ENCODE measurements around the gene SRBD1.

The SRBD1 gene

GRCh38 chr2:45542013-45542412 lies 69.1 kb downstream of the SRBD1 start:
- no peak for TF ChIP-seq POU2F2 (IDR thresholded peaks at IDR 0.05; ENCODE audit: low read depth, low read length)
- TF ChIP-seq TAF1 (IDR thresholded peaks at IDR 0.05; ENCODE audit: low read depth, low read length), result no peak
- TF ChIP-seq POLR2A (IDR thresholded peaks at IDR 0.05; ENCODE audit: low read depth, low read length), result no peak
- TF ChIP-seq POLR2AphosphoS5 (IDR thresholded peaks at IDR 0.05; ENCODE audit: low read depth, low read length), result no peak
- TF ChIP-seq PAX5 (IDR thresholded peaks at IDR 0.05; ENCODE audit: insufficient read depth, low read length, severe bottlenecking), result no peak
- FAIRE-seq (no peak), DNase-seq (ENCODE audit: insufficient read length, low spot score) (no peak)

GRCh38 chr2:45541450-45541849 lies 69.6 kb downstream of the SRBD1 start:
- no peak for FAIRE-seq
- DNase-seq (ENCODE audit: insufficient read length, low spot score), result no peak
- TF ChIP-seq PAX5 (IDR thresholded peaks at IDR 0.05; ENCODE audit: insufficient read depth, low read length, severe bottlenecking), result no peak
- TF ChIP-seq POLR2A (IDR thresholded peaks at IDR 0.05; ENCODE audit: low read depth, low read length), result no peak
- no peak for TF ChIP-seq TAF1 (IDR thresholded peaks at IDR 0.05; ENCODE audit: low read depth, low read length)
- no peak for TF ChIP-seq POU2F2 (IDR thresholded peaks at IDR 0.05; ENCODE audit: low read depth, low read length)
- no peak for TF ChIP-seq SPI1 (IDR thresholded peaks at IDR 0.05; ENCODE audit: low read depth, low read length)
- TF ChIP-seq POLR2AphosphoS5 (IDR thresholded peaks at IDR 0.05; ENCODE audit: low read depth, low read length), result no peak

GRCh38 chr2:45540942-45541341 lies 70.1 kb downstream of the SRBD1 start:
- TF ChIP-seq POU2F2 (IDR thresholded peaks at IDR 0.05; ENCODE audit: low read depth, low read length), result no peak
- TF ChIP-seq SPI1 (IDR thresholded peaks at IDR 0.05; ENCODE audit: low read depth, low read length), result no peak
- TF ChIP-seq POLR2AphosphoS5 (IDR thresholded peaks at IDR 0.05; ENCODE audit: low read depth, low read length), result no peak
- TF ChIP-seq POLR2A (IDR thresholded peaks at IDR 0.05; ENCODE audit: low read depth, low read length), result no peak
- TF ChIP-seq PAX5 (IDR thresholded peaks at IDR 0.05; ENCODE audit: insufficient read depth, low read length, severe bottlenecking), result no peak
- no peak for TF ChIP-seq TAF1 (IDR thresholded peaks at IDR 0.05; ENCODE audit: low read depth, low read length)
- FAIRE-seq (peak; percentile 58), DNase-seq (ENCODE audit: insufficient read length, low spot score) (no peak)

- FAIRE-seq (no peak), DNase-seq (ENCODE audit: insufficient read length, low spot score) (no peak)
- TF ChIP-seq POLR2A (IDR thresholded peaks at IDR 0.05; ENCODE audit: low read depth, low read length) (no peak), POLR2AphosphoS5 (IDR thresholded peaks at IDR 0.05; ENCODE audit: low read depth, low read length) (no peak), PAX5 (IDR thresholded peaks at IDR 0.05; ENCODE audit: insufficient read depth, low read length, severe bottlenecking) (no peak)
Observed at GRCh38 chr2:45533771-45534170, 77.3 kb downstream of the SRBD1 start.

- no peak for DNase-seq (ENCODE audit: insufficient read length, low spot score)
- no peak for FAIRE-seq
- TF ChIP-seq POLR2A (IDR thresholded peaks at IDR 0.05; ENCODE audit: low read depth, low read length) (no peak), PAX5 (IDR thresholded peaks at IDR 0.05; ENCODE audit: insufficient read depth, low read length, severe bottlenecking) (no peak), SPI1 (IDR thresholded peaks at IDR 0.05; ENCODE audit: low read depth, low read length) (no peak), POU2F2 (IDR thresholded peaks at IDR 0.05; ENCODE audit: low read depth, low read length) (no peak), TAF1 (IDR thresholded peaks at IDR 0.05; ENCODE audit: low read depth, low read length) (no peak), POLR2AphosphoS5 (IDR thresholded peaks at IDR 0.05; ENCODE audit: low read depth, low read length) (no peak)
Observed at GRCh38 chr2:45532181-45532580, 78.9 kb downstream of the SRBD1 start.

GRCh38 chr2:45524016-45524415 lies 87.1 kb downstream of the SRBD1 start:
- TF ChIP-seq POLR2AphosphoS5 (IDR thresholded peaks at IDR 0.05; ENCODE audit: low read depth, low read length), result no peak
- TF ChIP-seq POLR2A (IDR thresholded peaks at IDR 0.05; ENCODE audit: low read depth, low read length), result no peak
- no peak for TF ChIP-seq PAX5 (IDR thresholded peaks at IDR 0.05; ENCODE audit: insufficient read depth, low read length, severe bottlenecking)
- no peak for TF ChIP-seq SPI1 (IDR thresholded peaks at IDR 0.05; ENCODE audit: low read depth, low read length)
- no peak for TF ChIP-seq TAF1 (IDR thresholded peaks at IDR 0.05; ENCODE audit: low read depth, low read length)
- no peak for TF ChIP-seq POU2F2 (IDR thresholded peaks at IDR 0.05; ENCODE audit: low read depth, low read length)
- FAIRE-seq, result no peak

GRCh38 chr2:45518546-45518945 lies 92.5 kb downstream of the SRBD1 start:
- TF ChIP-seq TAF1 (IDR thresholded peaks at IDR 0.05; ENCODE audit: low read depth, low read length) (no peak), POLR2AphosphoS5 (IDR thresholded peaks at IDR 0.05; ENCODE audit: low read depth, low read length) (no peak), POU2F2 (IDR thresholded peaks at IDR 0.05; ENCODE audit: low read depth, low read length) (no peak), PAX5 (IDR thresholded peaks at IDR 0.05; ENCODE audit: insufficient read depth, low read length, severe bottlenecking) (no peak), POLR2A (IDR thresholded peaks at IDR 0.05; ENCODE audit: low read depth, low read length) (no peak), SPI1 (IDR thresholded peaks at IDR 0.05; ENCODE audit: low read depth, low read length) (no peak)
- DNase-seq (ENCODE audit: insufficient read length, low spot score) (no peak), FAIRE-seq (no peak)

More at GRCh38 chr2:45524016-45524415, 87.1 kb downstream of the SRBD1 start:
- DNase-seq (ENCODE audit: insufficient read length, low spot score), result no peak

GRCh38 chr2:45510701-45511420 lies 100.2 kb downstream of the SRBD1 start:
- no peak for FAIRE-seq
- TF ChIP-seq PAX5 (IDR thresholded peaks at IDR 0.05; ENCODE audit: insufficient read depth, low read length, severe bottlenecking) (no peak), TAF1 (IDR thresholded peaks at IDR 0.05; ENCODE audit: low read depth, low read length) (no peak), POLR2AphosphoS5 (IDR thresholded peaks at IDR 0.05; ENCODE audit: low read depth, low read length) (no peak), POLR2A (IDR thresholded peaks at IDR 0.05; ENCODE audit: low read depth, low read length) (no peak), POU2F2 (IDR thresholded peaks at IDR 0.05; ENCODE audit: low read depth, low read length) (no peak), SPI1 (IDR thresholded peaks at IDR 0.05; ENCODE audit: low read depth, low read length) (no peak)
- no peak for DNase-seq (ENCODE audit: insufficient read length, low spot score)

- TF ChIP-seq POLR2AphosphoS5 (IDR thresholded peaks at IDR 0.05; ENCODE audit: low read depth, low read length), result no peak
- TF ChIP-seq TAF1 (IDR thresholded peaks at IDR 0.05; ENCODE audit: low read depth, low read length), result no peak
- TF ChIP-seq SPI1 (IDR thresholded peaks at IDR 0.05; ENCODE audit: low read depth, low read length), result no peak
- TF ChIP-seq POU2F2 (IDR thresholded peaks at IDR 0.05; ENCODE audit: low read depth, low read length), result no peak
- FAIRE-seq (no peak), DNase-seq (ENCODE audit: insufficient read length, low spot score) (no peak)
Observed at GRCh38 chr2:45506756-45507155, 104.3 kb downstream of the SRBD1 start.

GRCh38 chr2:45505138-45505537 lies 105.9 kb downstream of the SRBD1 start:
- FAIRE-seq (peak; percentile 20), DNase-seq (ENCODE audit: insufficient read length, low spot score) (no peak)
- TF ChIP-seq POU2F2 (IDR thresholded peaks at IDR 0.05; ENCODE audit: low read depth, low read length), result no peak
- no peak for TF ChIP-seq SPI1 (IDR thresholded peaks at IDR 0.05; ENCODE audit: low read depth, low read length)
- TF ChIP-seq PAX5 (IDR thresholded peaks at IDR 0.05; ENCODE audit: insufficient read depth, low read length, severe bottlenecking), result no peak
- TF ChIP-seq POLR2A (IDR thresholded peaks at IDR 0.05; ENCODE audit: low read depth, low read length), result no peak
- TF ChIP-seq POLR2AphosphoS5 (IDR thresholded peaks at IDR 0.05; ENCODE audit: low read depth, low read length), result no peak
